ENCODE data around the gene MTCL1. TPM values are rescaled to one million over a fixed set of nuclear protein-coding genes. Genes with fewer than 3 reads are reported as not detected.

The MTCL1 gene
- total RNA-seq, 1 donor from 2014 or later: 17.5 TPM

DNA sequence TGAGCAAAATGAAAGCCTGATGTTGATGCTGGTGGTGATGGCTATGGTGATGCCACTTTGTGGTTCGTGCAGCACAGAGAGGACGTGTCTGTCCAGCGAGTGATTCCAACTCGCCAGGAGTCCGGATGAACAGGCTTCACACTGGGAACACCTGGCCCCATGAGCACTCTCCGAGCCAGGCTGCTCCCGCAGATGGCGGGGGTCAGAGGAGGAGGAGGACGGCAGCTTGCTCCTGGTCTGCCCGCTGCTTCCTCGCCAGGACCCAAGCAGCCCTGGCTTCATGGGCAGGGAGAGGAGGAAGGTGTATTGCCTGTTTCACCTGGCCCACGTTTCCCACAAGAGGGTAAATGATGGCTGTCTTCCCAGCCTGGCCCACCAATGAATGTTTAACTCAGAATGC, 121.6 kb downstream of the MTCL1 start:
- DNase-seq (ENCODE audit: low read depth, low spot score): no peak

DNA sequence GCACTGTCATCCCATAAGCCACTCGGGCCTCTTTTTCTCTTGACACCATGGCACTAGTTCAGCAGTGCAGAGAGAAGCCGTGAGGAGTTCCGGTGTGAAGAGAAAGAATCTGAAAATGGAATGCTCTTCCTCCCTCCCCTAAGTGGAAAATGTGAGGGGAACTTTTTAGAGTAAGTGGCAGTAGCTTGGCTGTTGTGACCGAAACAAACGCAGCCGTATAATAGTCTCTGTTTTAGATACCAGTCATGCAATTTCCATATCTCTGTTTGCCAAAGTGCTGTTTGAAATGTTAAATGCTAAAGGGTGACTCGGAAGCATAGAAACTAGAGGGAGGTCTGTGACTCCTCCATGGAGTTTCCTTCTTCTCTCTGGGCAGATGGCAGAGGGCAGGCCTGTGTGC, 122.9 kb downstream of the MTCL1 start:
- DNase-seq (ENCODE audit: low read depth, low spot score): no peak

DNA sequence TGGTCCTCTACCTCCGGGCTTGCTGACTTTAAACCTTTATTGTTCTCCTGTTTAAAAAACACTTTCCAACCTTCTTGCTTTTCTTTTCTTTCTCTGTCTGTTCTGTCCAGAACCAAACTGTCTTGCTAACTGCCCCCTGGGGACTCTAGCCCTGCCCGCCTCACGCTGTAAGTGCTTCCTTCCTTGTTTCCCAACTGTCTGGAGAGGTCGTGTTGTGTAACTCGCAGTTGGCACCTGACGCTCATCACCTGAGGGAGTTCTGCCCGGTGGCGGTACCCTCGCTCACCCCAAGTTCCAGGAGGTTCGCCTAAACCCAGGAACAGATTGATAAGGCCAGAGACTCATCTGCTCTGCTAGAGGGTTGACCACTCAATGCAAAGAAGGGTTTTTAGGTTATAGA, 123.4 kb downstream of the MTCL1 start:
- DNase-seq (ENCODE audit: low read depth, low spot score): no peak

DNA sequence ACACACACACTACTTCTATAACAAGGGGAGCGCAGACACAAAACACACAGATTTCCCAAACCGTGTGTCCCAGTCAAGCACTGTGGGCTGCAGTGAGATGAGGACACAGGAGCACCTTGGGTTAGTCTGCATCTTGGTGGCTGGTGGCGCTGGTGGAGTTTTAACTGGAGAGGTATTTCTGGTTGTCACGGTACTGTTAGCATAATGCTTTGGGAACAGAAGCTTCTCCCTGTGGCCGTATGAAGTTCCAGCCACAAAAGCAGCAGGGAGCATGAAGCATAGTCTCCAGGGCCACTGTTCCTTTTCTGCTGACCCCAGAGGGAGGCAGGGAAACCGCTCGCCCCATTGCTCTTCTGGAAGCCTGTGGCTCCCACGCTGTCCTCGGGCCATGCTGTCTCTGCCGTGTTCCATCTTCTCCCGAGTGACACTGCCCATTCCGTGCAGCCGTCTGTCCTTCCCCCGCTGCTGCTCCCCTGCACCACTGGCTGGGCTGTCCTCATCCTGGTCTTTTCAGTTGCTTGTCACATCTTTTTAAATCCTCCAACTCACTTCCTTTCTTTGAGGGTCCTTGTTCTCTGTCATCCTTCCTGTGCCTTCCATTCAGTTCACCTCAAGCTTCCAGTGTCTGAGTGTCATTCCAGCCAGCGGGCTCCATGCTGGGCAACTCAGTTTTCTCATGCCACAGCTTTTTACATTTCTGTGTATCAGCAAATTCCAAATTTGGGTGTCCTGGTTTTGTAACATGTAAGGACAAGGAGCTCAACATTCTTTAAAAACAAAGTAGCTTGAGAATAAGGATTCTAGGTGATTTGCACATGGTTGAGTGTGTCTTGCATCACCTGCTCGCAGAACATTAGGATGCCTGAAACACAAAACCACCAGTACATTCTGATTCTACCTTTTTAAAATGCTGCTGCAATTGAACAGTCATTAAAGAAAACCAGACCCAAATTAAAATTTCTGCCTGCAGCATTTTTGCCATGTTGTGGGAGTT, 125.0 kb downstream of the MTCL1 start:
- DNase-seq (ENCODE audit: low read depth, low spot score): no peak

DNA sequence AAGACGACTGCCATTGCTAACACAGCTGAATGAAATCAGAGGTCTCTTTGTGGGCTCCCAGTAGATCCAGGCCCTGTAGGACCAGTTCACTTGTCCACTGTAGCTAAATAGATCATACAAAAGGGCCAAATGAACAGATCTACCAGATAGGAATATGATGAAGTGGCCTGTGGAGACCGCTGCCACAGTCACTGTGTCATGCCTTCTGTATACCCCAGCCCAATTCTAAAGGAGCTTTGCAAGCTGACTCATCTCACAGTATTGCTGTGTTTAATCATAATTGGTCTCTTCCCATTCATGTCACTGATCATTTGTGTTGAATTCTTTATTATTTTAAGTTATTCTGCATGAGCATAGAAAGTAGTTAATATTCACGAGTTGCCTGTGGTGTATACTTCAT, 125.8 kb downstream of the MTCL1 start:
- DNase-seq (ENCODE audit: low read depth, low spot score): no peak

DNA sequence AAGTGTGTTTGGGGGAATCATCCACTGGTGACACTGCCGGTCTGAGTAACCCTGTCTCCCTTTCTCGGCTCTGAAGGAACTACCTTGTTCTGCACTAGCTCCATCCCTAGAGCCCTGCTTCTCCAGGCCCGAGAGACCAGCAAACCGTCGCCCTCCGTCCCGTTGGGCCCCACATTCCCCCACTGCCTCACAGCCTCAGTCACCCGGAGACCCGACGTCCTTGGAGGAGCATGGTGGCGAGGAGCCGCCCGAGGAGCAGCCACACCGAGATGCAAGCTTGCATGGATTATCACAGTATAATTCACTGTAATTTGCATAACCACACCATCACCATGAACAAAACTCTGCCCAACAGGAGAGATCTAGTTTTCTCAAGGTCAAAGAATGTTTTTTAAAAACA, 126.2 kb downstream of the MTCL1 start:
- DNase-seq (ENCODE audit: low read depth, low spot score): no peak

DNA sequence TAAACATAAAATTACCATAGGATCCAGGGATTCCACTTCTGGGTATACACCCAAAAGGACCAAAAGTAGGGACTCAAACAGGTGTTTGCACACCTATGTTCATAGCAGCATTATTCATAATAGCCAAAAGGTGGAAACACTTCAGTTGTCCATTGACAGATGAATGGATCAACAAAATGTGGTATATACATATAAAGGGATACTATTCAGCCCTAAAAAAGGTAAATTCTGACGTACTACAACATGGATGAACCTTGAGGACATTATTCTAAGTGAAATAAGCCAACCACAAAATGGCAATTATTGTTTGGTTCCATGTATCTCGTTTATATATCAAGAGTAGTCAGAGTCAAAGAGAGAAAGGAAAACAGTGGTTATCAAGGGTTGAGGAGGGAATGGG, 128.1 kb downstream of the MTCL1 start:
- DNase-seq (ENCODE audit: low read depth, low spot score): no peak

DNA sequence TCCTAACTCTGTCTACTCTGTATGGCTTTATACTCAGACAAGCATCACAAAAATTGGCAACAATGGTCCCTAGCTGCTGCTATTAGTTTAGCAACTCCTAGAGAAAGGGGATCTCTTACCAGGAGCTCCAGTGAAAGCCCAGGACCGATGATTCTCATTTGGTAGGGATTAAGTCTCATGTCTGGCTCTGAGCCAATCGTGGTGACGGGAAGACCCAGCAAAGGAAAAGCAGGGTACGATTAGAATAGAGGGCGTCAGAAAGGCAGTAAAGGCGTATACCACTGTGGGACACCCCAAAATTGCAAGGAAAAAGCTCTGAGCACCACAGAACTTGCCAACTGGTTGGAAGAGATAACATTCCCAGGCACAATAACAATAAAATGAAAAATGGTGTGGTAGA, 129.5 kb downstream of the MTCL1 start:
- DNase-seq (ENCODE audit: low read depth, low spot score): no peak

DNA sequence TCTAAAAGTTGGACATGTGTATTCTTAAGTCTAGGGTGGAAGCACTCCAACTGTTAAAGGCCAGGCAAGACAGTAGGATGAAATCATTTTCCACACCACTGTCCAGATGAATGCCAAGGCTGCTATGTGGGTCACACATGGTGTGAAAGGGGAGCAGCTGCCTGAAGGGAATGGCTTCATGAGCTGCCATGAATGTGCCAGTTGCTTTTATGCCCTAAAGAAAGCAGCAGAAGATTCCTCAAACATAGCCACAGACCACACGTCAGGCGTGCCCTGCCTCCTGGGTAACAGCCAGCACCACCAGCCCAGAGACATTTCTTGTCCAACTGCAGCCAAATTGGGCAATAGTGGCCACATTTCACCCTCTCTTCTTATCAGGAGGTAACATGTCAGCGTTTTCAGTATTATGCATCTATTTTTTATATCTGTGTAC, 130.2 kb downstream of the MTCL1 start:
- no peak for DNase-seq (ENCODE audit: low read depth, low spot score)

DNA sequence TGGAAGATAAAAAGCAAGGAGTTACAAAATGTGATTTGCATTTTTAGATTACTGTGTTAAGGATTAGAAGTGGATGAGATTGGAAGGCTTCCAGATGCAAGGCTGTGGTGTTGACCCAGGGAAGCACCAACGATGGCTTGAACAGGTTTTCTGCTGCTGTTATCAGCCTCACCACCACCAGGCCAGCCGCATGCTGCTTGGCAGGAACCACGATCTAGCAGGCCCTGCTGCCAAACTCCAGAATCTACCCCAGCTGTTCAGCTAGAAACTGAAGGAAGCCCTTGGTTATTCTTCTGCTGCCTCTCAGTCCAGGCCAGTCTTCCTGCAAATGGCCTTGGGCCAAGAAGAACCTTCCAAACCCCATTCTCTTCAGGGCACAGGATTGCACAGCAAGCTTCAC, 133.9 kb downstream of the MTCL1 start:
- DNase-seq (ENCODE audit: low read depth, low spot score): no peak

DNA sequence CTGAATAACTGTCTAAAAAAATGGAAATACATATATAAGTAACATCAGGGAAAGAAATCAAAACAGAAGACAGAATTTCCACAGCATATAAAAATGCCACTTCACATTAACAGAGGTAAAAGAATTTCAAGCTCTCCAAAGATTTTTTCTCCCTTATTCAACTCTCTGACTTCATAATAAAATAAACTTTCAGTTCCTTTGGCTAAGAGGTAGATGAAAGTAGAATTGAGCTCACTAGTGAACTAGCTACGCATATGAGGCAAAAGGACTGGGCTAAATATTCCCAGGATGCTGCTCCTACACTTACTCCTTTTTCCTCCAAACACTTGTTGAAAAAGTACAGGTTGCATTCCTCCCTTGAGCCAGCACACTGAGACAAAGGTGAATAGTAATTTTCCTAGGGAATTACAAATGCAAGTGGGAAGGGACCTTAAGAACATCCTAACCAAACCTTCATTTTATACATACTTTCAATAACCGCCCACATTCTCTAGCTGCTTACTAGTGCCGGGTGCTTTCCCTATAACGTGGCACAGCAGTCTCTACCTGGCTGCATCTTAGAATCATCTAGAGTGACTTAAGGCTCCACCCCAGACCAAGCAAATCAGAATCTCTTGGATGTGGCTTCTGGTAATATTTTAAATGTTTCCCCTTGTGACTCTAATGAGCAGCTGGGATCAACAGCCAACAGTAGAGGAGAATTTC, 136.6 kb downstream of the MTCL1 start:
- DNase-seq (ENCODE audit: low read depth, low spot score): no peak

DNA sequence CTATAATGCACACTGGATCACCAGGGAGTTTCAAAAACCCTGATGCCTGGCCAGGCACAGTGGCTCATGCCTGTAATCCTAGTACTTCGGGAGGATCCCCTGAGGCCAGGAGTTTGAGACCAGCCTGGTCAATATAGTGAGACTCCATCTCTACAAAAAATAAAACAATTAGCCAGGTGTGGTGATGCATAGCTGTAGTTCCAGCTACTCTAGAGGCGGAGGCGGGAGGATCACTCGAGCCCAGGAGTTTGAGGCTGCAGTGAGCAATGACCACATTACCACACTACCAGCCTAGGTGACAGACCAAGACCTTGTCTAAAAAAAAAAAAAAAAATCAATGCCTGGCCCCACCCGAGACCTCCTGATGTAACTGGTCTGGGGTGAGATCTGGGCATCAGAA, 137.2 kb downstream of the MTCL1 start:
- no peak for DNase-seq (ENCODE audit: low read depth, low spot score)

DNA sequence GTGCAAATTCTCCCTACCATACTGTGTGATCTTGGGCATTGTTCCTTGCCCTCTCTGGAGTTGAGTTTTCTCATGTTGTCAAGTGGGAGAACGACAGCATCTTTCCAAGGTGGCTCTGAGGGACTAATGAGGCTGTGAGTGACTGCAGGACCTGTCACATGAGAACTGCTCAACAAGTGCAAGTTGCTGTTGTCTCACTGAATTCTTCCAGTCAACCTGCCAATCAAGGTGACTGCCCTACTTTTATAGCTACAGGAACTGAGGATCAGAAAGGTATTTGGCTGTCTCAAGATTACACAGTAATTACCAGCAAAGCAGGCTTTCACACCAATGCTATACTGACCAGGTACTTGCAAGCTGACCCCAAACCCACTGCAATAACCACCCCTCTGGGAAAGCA, 137.6 kb downstream of the MTCL1 start:
- no peak for DNase-seq (ENCODE audit: low read depth, low spot score)

DNA sequence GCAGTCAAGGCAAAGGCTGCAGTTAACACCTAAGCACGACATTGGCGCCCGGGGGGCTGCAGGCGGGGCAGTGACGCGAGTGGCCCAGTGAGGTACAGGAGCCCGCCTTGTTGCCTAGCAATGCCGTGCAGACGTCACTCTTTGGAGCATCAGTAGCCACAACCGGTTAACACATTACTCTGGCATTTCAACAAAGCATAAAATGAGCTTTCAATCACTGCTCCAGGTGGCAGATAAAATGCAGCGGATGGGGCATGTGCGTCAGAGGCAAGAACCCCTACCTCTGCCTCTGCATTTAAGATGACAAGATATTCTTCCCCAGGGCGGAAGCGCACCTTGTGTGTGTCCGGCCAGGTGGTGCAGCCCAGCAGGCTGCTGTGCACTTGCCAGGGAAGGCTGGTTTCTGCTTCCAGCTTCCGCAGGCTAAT, 139.4 kb downstream of the MTCL1 start:
- DNase-seq (ENCODE audit: low read depth, low spot score): no peak

DNA sequence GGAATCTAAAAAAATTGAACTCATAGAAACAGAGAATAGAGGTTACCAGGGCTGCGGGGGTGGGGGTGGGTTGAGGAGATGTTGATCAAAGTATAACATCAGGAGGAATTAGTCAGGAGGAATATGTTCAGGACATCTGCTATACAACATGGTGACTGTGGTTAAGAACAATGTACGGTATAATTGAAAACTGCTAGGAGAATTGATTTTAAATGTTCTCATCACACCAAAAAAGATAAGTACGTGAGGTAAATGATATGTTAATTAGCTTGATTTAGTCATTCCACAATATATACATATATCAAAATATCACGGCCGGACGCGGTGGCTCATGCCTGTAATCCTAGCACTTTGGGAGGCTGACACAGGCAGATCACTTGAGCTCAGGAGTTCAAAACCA, 140.2 kb downstream of the MTCL1 start:
- no peak for DNase-seq (ENCODE audit: low read depth, low spot score)

DNA sequence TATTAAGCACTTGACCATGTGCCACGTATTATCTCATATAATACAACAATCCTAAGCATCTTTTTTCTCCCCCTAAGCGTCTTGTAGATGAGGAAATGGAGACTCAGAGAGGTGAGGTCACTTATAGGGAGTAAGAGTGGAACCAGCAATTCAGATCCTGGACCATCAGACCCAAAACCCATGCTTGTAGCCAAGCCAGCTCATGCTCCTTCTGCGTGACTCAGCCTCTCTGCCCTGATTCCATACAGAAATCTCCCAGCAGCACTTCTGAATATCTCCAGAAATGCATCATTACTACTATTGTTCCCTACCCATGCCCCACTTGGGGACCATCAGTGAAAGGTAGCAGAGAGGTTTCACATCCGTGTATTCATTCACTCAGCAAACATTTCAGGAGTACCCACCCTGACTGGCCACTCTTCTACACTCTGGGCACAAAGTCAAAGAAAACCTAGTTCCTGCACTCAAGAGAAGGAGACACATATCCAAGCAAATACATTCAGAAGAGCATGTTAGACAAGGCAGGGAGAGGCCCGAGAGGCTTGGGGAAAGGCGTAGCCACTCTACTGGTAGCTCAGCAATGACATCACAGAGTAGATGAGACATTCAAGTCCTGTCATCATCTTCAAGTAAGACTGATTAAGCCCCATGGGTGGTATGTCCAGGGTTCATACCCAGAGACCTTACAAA, 141.9 kb downstream of the MTCL1 start:
- DNase-seq (ENCODE audit: low read depth, low spot score): no peak

DNA sequence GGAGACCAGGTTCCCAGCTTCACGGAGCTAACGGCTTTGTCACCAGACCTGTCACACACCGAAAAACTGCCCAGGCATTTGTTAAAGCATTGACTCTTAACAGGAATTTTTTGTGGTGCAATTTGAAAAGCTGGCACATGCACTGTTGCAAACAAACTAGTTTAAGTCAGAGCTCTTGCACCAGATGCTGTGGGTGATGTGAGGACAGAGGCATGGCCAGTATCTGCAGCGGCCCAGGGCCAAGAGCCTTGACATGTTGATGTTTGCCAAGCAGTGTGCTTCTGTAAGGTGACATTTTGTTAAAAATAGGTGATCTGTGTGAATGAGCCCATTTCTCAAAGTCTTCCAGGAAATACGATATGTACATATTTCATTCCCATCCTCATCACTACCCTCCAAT, 142.5 kb downstream of the MTCL1 start:
- DNase-seq (ENCODE audit: low read depth, low spot score): no peak

DNA sequence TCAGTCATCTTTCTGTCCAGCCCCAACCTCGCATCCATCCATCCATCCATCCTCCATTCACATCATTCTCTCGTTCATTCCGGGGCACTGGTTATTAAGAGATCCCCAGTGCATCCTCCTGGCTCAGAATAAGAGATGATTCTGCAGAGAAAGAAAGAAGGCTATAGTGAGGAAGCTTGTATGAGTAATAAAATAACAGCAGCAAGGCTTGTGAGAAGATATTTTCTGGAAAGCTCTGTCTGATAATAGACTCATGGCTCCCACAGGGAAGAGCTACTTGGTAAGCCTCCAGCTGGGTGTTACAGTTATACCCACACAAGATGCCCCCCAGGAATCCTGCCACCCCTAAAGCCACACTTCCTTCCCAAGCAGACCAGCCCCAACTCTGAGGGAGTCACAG, 143.2 kb downstream of the MTCL1 start:
- DNase-seq (ENCODE audit: low read depth, low spot score): no peak

DNA sequence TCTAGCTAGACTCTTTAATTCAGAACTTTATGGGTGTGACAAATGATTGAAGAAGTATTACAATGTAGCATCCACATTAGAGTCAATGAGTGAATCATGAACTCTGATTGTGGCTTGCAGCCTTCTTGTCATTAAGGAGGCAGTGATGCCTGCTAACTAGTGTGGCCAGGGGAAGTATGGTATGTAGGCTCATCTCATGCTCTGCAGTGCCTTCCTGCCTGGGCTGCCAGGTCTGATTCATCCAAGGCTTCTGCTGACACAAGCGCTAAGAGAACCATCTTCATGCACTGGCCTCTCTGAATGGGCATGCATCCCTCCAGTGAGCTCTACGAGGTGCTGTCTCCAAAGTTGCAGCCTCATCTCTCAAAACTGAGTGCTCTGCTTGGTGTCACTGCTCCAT, 144.3 kb downstream of the MTCL1 start:
- DNase-seq (ENCODE audit: low read depth, low spot score): no peak

DNA sequence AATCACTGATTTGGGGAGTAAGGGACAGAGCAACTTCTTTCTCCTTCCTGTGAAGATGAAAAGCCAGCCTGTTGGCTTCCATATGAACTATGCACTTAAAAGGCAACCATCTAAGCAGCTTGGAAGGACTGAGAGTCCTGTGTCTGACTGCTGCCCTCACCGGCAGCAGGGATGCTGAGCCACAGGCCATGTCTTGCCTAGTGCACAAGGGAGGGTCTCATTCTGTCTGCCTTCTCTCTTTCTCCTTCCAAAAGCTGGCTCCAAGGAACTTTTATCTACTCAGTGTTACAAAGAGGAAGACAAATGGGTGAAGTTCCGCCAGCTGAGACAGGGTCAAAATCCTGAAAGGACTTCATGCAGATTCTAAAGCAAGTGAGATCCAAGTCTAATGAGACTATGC, 146.3 kb downstream of the MTCL1 start:
- no peak for DNase-seq (ENCODE audit: low read depth, low spot score)

DNA sequence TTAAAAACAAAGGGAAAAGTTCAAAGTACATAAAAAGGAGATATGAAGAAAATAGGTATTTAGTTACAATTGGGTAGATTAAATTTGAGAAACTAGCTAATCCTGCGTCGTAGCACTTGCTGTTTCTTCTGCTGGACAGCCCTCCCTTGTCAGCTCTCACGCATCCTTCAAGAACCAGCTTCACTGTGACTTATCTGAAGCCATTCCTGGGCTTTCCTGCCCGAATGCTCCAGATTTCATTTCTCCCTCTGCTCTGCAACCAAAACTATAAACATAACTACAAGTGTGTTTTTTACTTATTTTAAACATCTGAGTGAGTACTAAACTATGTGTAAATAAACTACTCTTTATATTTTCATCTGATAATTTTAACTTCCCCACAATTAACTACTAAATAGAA, 149.2 kb downstream of the MTCL1 start:
- no peak for DNase-seq (ENCODE audit: low read depth, low spot score)

DNA sequence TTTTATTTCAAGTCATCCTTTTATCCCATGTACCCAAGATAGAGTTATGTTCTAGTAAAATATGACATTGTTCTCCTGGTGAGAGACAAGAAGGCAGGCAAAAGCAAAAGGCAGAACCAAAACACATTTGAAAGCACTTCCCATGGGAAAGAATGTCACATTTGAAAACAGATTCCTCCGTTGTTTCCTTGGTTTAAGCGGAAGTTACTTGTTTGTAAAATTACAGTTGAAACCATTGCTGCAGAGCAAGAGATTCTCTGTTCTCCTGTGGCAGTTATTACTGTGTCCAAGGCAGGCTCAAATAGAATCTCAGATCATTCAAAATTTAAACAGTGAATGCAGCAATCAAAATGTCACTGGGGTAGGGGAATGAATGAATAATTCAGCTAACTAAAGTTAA, 149.6 kb downstream of the MTCL1 start:
- no peak for DNase-seq (ENCODE audit: low read depth, low spot score)
